Measurements from ENCODE around the gene MDM4. TPM values are rescaled to one million over a fixed set of nuclear protein-coding genes. Genes with fewer than 3 reads are reported as not detected.

Gene MDM4
- total and polyA plus RNA-seq, 8 donors, result 13.5 to 53.0 (median 35.9) TPM

- TF ChIP-seq CTCF (IDR thresholded peaks at IDR 0.05), result peak; percentile 15 to 46 (median 25)
- WGBS, 2 donors, result 0% methylated on average over 52 to 69 of the region's 69 CpGs
- no peak for FAIRE-seq
- Histone ChIP-seq H3K27me3 (no peaks in the 10 kb centered on the region), H3K27ac (peak within 1 kb of the TSS; percentile 85 to 91 (median 88)), H3K36me3 (no peaks in the 10 kb centered on the region), H3K4me1 (peaks cover 8 to 12% (median 10%) of the 10 kb centered on the region in 3 donors), H3K4me3 (peak within 1 kb of the TSS; percentile 62 to 72 (median 64)), H3K9me3 (no peaks in the 10 kb centered on the region)
- peak; percentile 75 to 93 (median 84) for DNase-seq
- intact Hi-C loops (cut with DNase I), result loop anchor here (2.0 to 10.0 kb wide), 3 partner anchors 42 to 50 kb away; no protein-coding TSS in a partner anchor
- ATAC-seq, result peak; percentile 78 to 90 (median 89)
Observed at GRCh38 chr1:204494281-204495077, 21.7 kb upstream of the MDM4 start, which contains the start of gene PIK3C2B. Gene PIK3C2B, minus strand, starts transcription at chr1:204494805. Its CDS starts 25,003 bp downstream, at chr1:204469802.

- no peaks in the 10 kb centered on the region for H3K9me3 ChIP-seq
- no peak for TF ChIP-seq CTCF (IDR thresholded peaks at IDR 0.05)
- intact Hi-C loops (cut with DNase I), result loop anchor here (2.0 to 10.0 kb wide), 3 partner anchors 43 to 50 kb away; no protein-coding TSS in a partner anchor
- H3K4me1 ChIP-seq, result peaks cover 8 to 12% (median 10%) of the 10 kb centered on the region in 3 donors
- H3K4me3 ChIP-seq, result peak overlapping the region; percentile 62 to 72 (median 64)
- no peaks in the 10 kb centered on the region for H3K36me3 ChIP-seq
- peak overlapping the region; percentile 85 to 91 (median 88) for H3K27ac ChIP-seq
- H3K27me3 ChIP-seq, result no peaks in the 10 kb centered on the region
- FAIRE-seq (no peak), DNase-seq (no peak), ATAC-seq (no peak)
- 3 to 5% methylated on average over 17 of the region's 17 CpGs for WGBS, 2 donors
Observed at GRCh38 chr1:204495078-204495753, 21.0 kb upstream of the MDM4 start.

- Histone ChIP-seq H3K27me3 (no peaks in the 10 kb centered on the region), H3K27ac (no peak overlapping the region), H3K4me1 (peaks cover 8 to 12% (median 10%) of the 10 kb centered on the region in 3 donors), H3K4me3 (no peak overlapping the region), H3K9me3 (no peaks in the 10 kb centered on the region), H3K36me3 (no peaks in the 10 kb centered on the region)
- TF ChIP-seq CTCF (IDR thresholded peaks at IDR 0.05), result no peak
- DNase-seq, result no peak
- no peak for FAIRE-seq
- intact Hi-C loops (cut with DNase I), result loop anchor here (2.0 to 10.0 kb wide), 3 partner anchors 43 to 51 kb away; no protein-coding TSS in a partner anchor
- no peak for ATAC-seq
- 52 to 60% methylated on average over 5 to 6 of the region's 6 CpGs for WGBS, 2 donors
Observed at GRCh38 chr1:204495777-204496176, 20.4 kb upstream of the MDM4 start.

GRCh38 chr1:204498981-204499380 is 17.2 kb upstream of the MDM4 start:
- no peak for ATAC-seq
- 83 to 89% methylated on average over 3 of the region's 3 CpGs for WGBS, 2 donors
- DNase-seq, result no peak
- Histone ChIP-seq H3K9me3 (no peaks in the 10 kb centered on the region), H3K4me1 (peaks cover 0 to 4% (median 0%) of the 10 kb centered on the region in 3 donors), H3K27me3 (no peaks in the 10 kb centered on the region), H3K36me3 (no peaks in the 10 kb centered on the region), H3K27ac (no peak overlapping the region), H3K4me3 (no peak overlapping the region)
- TF ChIP-seq CTCF (IDR thresholded peaks at IDR 0.05), result no peak
- intact Hi-C loops (cut with DNase I), result loop anchor here in 2 of 3 donors (5.0 to 10.0 kb wide), 2 partner anchors 47 to 54 kb away; no protein-coding TSS in a partner anchor
- no peak for FAIRE-seq
